ENCODE data around the gene HPS4.

GRCh38 chr22:26516503-26516902 lies 32.9 kb upstream of the HPS4 start:
- TF ChIP-seq CTCF (IDR thresholded peaks at IDR 0.05) (no peak), POLR2A (IDR thresholded peaks at IDR 0.05) (no peak)
